HG02798 (cell line): ENCODE results near the gene CLCA2.

Source experiments
- ATAC-seq: cut with Tn5 transposase; IDR thresholded peaks from one replicate; pipeline ENCODE4 v1.9.1; 2021; ENCODE audit warnings: mild to moderate bottlenecking; ENCODE audit not compliant: unreplicated experiment, poor library complexity

CLCA2 gene

GRCh38 chr1:86471291-86471690 lies 47.3 kb downstream of the CLCA2 start:
- ATAC-seq, result no peak

DNA sequence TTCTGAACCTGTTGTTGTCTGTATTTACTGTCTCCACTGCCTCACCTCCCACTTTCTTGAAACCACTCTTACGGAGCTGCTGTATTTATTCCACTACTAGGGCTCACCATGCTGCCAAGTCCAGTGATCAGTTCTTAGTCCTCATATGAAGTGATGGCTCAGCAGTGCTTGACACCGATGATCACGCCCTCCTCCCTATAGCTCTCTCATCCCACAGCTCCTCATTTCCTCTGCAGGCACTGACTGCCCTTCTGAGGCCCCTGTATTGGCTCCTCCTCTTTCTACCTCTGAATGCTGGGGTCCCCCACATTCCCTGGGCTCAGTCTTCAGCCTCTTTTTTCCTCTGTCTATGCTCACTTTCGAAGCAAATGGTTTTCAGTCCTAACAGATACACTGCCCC lies 48.2 kb downstream of the CLCA2 start:
- no peak for ATAC-seq

DNA sequence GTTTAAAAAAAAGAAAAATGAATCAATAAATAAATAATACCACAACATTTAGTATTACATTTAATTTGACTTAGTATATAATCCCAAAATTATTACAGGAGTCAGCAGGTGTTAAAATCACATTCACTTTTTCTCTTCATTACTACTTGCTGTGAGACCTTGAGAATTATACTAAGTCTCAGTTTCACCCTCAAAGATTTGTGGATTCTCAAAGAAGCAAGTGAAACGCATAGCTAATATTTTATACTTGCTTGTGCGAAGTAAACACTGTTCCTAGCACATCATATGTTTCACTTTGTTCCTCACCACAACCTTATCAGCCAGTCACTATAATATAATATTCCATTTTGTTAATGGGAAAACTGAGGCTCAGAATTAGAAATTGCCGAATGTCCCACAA lies 48.8 kb downstream of the CLCA2 start:
- no peak for ATAC-seq

GRCh38 chr1:86477256-86477655 lies 53.3 kb downstream of the CLCA2 start:
- no peak for ATAC-seq

DNA sequence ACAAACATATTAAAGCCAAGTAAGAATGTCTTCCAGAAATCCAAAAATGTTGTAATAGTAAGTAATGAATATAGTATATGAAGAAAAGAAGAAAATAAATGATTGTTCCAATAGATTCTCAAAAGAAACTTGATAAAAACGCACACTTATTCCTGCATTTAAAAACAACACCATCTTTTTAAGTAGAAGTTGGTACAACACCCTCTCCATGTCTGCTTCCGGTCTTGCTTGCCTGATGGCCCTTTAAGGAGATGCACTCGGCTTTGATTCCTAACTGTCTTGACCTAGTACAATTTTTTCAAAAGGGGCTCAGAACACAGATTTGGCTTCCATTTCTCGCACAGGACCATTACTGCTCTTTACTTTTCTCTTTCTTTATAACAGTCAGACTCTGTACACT lies 53.7 kb downstream of the CLCA2 start:
- no peak for ATAC-seq

DNA sequence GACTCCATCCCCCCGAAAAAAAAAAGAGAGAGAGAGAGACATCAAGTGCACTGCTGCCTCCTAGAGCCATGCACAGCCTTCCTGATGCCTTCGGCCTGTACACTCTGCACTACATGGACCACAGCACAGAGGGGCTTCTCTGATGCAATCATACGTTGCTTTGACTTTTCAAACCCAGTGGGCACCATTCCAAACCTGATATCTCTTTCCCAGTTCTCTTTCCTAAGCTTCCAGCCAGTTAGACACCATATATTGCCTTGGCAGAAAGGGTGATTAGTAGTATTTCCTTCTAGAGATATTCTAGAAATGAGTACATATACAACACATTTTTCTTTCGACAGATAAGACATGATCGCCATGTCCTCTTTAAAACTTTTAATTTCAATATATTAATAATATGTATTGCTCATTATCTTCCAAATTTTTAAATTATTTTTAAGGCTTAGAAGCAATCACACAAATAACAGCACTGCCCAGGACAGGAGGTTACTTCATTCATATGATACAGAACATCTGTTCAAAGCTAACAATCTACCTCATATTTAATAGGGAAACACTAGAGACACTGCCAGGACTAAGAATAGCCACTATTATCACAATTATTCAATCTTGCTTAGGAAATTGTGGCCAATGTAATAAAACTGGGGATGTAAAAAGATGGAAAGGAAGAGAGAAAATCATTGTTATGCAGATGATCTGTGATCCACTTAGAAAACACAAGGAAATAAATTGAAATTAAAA lies 54.6 kb downstream of the CLCA2 start:
- no peak for ATAC-seq

GRCh38 chr1:86481966-86482365 lies 58.0 kb downstream of the CLCA2 start:
- no peak for ATAC-seq

- ATAC-seq, result no peak
Observed at GRCh38 chr1:86487131-86487810, 63.3 kb downstream of the CLCA2 start.

GRCh38 chr1:86487811-86488141 lies 63.8 kb downstream of the CLCA2 start:
- ATAC-seq, result no peak

- no peak for ATAC-seq
Observed at GRCh38 chr1:86489242-86489878, 65.4 kb downstream of the CLCA2 start.

GRCh38 chr1:86491171-86491950 lies 67.4 kb downstream of the CLCA2 start:
- no peak for ATAC-seq

DNA sequence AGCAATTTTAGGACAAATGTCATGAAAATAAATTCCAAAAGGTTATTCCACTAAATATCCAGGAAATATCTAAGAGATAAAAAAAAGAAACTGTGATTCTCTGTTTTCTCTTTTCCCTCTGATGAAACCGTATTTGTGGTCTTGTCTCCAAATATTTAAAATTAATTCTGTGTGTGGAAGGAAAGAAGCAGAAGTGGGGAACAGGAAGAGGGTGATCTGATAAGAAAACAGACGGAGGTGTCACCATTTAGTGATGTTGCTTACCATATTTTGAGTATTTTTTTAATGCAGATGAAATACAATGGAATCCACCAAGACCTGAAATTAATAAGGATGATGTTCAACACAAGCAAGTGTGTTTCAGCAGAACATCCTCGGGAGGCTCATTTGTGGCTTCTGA lies 74.3 kb downstream of the CLCA2 start:
- ATAC-seq, result no peak

- ATAC-seq, result no peak
Observed at GRCh38 chr1:86499987-86500593, 76.1 kb downstream of the CLCA2 start.

- ATAC-seq, result no peak
Observed at GRCh38 chr1:86500714-86501113, 76.7 kb downstream of the CLCA2 start.

- ATAC-seq, result peak; percentile 82
Observed at GRCh38 chr1:86502125-86502646, 78.2 kb downstream of the CLCA2 start.

- ATAC-seq, result peak; percentile 6
Observed at GRCh38 chr1:86502721-86503405, 78.9 kb downstream of the CLCA2 start.

- no peak for ATAC-seq
Observed at GRCh38 chr1:86503406-86504136, 79.6 kb downstream of the CLCA2 start.

GRCh38 chr1:86504137-86504479 lies 80.1 kb downstream of the CLCA2 start:
- no peak for ATAC-seq

GRCh38 chr1:86504895-86505563 lies 81.1 kb downstream of the CLCA2 start:
- ATAC-seq, result no peak
